HG03060 (cell line): ENCODE results near the gene ZFAND2B.

ENCODE experiments used
- ATAC-seq: cut with Tn5 transposase; IDR thresholded peaks from one replicate; pipeline ENCODE4 v1.9.1; 2021; ENCODE audit warnings: low read depth, moderate number of reproducible peaks; ENCODE audit not compliant: unreplicated experiment

Gene ZFAND2B, protein sequence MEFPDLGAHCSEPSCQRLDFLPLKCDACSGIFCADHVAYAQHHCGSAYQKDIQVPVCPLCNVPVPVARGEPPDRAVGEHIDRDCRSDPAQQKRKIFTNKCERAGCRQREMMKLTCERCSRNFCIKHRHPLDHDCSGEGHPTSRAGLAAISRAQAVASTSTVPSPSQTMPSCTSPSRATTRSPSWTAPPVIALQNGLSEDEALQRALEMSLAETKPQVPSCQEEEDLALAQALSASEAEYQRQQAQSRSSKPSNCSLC

DNA sequence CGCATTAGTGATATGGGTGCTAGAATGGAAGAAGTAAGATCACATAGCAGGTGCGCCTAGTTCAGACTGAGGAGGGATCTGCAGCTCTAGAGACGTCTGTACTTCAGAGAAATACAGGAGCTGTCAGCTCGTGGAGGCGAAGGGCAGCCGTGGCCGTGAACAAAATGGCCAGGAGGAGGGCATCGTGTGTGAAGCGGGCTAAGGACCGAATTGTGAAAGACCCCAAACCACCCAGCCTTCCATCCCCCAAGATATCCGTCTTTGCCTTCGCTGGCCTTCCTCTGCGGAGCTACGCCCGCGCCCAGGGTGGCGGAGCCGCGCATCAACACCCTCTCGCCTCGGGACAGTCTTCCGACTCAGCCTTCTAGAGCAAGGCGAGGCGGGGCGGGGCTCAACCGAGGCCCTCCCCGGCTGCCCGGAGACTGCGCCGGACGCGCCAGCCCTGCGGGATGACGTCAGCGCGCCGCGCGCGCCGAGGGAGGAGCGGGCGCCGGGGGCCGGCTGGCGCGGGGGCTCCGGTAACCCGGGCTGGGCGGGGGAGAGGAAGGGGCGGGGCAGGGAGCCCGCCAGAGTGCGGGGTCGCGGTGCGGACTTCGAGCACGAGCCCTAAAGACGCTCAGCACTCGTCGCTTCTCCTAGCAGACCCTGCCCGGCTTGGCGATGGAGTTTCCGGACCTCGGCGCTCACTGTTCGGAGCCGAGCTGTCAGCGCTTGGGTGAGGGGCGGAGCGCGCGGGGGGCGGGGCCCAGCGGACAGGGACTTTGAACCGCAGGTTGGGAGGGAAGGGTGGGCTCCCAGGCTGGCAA is at the start of gene ZFAND2B:
TSS of gene ZFAND2B (plus strand) at position 455 of the 806 bp plus-strand sequence. CDS start at position 661, 206 bp downstream.
- ATAC-seq, result peak; percentile 89

DNA sequence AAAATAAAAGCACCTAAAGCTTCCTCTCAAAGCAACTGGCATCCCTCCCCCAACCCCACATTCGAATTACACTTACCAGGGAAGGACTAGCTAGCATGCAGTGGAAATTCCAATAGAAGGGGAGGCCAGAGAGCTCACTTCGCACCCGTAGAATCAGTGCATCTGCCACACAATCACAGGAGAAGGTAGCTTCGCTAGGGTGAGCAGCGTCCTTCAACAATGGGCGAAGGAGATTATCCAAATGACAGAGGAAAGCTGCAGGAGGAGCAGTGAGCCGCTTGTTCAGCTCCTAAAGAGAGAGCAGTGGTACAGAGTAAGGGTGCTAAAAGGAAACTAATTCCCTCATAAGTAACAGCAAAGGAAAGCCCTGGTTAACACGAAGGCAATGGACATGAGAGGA is 49.2 kb upstream of the ZFAND2B start:
- no peak for ATAC-seq

DNA sequence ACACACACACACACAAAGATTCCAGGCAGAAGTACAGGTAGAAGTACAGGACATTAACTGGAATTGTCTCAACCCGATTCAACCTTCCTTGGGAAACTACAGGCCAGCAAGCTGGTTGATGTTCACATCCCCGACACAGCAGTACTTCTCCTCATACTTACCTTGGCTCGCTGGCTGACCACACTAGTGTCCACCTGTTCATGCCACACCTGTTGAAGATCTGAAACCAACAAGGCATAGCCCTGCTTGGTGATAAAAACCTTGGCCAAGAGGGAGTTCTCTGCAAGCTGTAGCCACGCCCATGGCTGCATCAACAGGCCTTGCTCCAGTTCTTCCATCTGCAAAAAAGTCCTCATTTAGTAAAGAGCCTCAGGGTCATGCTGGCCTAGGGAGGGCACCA is 48.6 kb upstream of the ZFAND2B start:
- ATAC-seq, result no peak

DNA sequence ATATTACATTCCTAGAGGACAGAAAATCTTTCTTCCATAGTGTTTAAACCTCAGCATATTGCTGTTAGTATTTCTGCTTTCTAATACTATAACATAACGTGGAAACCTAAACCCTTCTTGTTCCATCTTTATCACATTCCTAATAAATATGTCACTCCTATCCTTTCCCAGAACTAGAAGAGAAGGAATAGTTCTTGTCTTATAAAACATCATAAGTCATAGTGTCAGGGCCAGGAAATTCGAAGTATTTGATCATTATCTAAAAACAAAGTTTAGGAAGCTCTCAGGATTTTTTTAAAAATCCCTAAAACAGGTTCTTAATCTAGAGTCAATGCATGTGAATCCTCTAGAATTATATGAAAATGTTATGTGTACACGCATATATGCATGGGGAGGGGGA is 48.0 kb upstream of the ZFAND2B start:
- no peak for ATAC-seq

DNA sequence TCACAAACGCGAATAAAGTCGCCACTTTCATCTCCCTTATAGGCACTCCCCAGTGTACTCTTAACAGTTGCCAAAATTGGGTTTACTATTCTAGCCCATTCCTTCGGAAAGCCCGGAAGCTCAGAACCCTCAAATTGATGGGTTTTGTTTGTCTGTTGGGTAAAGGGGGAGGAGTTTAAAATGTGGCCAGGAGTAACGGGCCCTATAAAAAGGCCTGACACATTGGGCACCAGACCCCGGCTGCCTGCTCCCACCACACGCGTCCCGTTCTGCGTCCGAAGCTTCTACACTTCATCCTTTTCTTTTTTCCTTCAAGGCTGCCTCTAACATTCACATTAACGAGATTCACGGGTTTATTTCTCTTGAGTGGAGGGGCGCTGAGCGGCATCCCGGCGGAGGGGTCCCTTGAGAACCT is 46.8 kb upstream of the ZFAND2B start:
- no peak for ATAC-seq

DNA sequence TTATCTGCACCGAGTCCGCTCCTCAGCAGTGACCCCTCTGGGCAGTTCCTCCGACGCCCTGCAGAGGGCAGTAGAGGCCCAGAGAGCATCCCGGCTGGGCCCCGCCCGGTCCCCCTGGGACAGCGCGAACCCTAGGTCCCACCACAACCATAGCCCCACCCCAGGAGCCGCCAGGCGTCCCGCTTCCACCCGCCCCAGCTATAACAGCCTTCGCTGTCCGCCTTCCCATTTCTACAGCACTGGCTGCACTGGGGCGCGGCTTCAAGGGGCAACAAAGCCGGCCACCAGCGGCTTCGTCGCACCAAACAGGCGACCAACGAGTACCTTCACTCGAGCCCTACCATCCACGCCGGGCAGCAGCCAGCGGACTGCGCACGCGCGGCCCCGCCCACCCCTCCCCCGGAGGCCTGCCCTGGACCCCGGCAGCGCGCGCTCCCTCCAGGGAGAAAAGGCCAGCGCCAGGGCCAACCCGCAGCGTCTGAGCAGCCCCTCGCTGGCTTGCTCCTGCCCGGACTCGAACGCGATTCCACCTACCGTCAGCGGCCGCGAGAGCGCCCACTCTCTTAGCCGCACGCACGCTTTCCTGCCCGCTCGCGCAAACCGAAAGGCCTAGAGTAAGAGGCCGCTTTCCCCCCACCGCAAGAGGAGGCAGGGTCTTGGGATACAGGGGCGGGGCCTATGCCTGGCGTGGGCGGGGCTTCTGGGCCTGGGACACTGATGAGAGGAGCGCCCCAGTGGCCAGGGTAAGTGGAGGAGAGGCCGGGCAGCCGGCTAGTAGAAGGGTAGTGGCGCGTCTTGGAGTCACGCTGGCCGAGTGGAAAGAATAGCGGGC is 46.2 kb upstream of the ZFAND2B start, which contains the start of gene NHEJ1:
TSS of gene NHEJ1 (minus strand) at position 630 of the 832 bp plus-strand sequence. CDS start 2,453 bp downstream, outside the sequence.
- ATAC-seq, result peak; percentile 66

DNA sequence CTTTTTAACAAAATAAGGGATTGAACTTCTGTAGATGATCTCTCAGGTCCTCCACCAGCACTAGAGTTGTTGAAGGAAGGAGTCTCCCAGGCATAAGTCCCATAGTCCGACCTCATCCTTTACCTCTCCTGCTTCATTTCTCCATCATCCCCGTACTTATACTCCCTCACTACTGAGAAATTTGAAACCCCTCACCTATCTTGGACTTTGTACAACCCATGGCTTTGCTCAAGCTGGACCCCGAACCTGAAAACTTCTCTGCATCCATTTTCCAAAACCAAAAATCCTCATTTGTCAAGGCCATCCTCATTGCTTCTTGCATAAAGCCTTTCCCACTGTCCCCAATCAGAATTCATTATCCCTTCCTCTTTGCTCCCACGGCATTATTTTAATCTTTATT is 45.5 kb upstream of the ZFAND2B start:
- ATAC-seq, result no peak

DNA sequence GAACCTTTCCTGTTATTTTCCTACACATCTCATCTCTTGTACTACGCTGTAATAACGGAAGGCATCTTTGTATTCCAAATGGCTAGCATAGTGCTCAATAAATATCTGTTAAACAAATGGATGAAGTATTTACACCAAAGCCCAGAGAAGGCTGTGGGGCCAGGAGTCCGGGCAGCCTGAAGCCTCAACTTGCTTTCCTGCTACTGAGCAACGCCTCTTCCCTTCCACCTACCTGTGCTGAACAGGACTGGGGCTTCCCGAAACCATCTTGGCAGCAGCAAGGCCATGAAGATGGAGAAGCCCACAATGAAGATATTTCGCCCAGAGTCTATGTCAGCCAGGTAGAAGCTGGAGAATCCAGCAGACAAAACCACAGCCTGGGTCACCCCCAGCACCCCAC is 43.4 kb upstream of the ZFAND2B start:
- no peak for ATAC-seq

DNA sequence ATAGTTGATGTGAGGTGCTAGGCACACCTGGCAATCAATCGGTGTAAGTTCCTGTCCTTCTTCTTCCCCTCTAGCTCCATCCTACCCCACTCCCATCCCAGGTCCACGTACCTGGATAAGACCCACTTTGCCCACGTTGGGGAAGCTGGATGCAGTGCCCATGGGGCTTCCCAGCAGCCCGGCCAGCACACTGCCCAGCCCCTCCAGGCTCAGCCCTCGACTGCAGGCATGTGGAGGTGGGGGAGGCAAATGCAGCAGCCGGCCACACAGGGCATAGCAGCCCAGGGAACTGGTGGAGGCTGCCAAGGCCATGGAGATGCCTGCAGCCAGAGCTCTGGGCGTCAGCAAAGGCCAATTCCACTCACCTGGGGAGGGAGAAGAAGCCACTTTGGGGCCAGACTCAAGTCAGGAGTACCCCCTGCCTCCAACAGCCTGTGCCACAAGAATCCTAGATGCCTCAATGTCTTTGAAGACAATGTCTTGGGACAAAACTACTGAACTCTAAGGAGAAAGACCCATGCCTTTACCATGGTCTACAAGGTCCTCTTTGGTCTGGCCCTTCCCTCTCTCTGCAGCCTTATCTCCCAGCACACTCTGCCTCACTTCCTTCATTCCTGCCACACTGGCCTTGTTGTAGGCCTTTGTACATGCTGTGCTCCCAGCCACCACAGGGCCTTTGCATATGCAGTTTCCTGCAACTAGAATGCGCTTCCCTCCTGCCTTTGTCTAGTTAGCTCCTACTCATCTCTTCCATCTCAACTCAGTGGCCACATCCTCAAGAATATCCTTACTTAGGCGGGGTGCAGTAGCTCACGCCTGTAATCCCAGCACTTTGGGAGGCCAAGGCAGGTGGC is 41.3 kb upstream of the ZFAND2B start:
- no peak for ATAC-seq

DNA sequence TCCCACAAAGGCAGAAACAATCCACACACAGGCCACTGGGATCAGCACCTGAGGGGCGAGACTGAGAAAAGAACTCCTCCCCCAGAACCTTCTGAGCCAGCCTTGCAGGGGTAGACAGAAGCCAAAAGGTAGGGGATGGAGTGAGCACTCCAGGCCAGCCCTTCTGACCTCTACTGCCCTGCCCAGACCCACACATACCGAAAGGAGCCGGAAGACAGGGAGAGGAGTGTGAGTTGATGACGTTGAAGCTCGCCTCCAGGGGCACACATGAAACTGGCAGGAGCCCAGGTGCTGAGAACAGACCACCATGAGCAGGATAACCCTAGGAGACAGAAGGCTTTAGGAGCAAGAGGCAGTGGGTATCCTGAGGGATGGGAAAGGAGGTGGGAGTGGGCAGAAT is 38.6 kb upstream of the ZFAND2B start:
- no peak for ATAC-seq

DNA sequence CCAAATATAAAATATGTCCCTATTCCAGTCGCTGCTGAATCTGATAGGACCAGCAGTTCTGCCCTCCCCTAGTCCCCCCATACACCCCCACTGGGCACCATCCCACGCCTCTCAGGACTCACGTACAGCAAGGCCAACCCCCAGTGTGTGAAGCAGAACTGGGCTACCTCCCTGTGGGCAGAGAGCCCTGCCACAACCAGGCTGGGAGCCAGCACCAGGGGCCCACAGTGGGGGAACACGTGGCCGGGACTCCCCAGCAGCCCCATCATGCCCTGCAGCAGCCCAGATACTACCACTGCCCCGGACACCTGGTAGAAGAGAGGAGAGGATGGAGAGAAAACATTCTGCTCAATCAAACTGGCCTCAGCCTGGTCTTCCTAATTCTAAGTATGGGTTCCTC is 38.1 kb upstream of the ZFAND2B start:
- ATAC-seq, result no peak

DNA sequence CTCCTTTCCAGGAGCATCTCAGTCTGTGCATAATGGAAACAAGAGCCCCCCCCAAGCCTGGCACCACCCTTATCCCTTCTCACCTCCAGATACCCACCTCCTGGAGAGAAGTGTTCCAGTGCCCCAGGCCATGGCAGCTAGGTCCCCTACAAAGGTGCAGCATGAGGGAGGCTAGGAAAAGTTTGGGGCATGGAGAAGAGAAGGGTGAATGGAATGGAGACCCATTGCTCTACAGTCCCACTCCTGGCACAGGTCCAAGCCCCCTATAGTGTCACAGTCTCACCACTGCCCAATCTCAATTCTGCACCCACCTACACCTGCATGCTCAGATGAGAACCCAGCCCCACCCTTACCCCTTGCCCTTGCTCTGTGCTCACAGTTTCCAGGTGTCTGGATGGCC is 37.6 kb upstream of the ZFAND2B start:
- ATAC-seq, result no peak

DNA sequence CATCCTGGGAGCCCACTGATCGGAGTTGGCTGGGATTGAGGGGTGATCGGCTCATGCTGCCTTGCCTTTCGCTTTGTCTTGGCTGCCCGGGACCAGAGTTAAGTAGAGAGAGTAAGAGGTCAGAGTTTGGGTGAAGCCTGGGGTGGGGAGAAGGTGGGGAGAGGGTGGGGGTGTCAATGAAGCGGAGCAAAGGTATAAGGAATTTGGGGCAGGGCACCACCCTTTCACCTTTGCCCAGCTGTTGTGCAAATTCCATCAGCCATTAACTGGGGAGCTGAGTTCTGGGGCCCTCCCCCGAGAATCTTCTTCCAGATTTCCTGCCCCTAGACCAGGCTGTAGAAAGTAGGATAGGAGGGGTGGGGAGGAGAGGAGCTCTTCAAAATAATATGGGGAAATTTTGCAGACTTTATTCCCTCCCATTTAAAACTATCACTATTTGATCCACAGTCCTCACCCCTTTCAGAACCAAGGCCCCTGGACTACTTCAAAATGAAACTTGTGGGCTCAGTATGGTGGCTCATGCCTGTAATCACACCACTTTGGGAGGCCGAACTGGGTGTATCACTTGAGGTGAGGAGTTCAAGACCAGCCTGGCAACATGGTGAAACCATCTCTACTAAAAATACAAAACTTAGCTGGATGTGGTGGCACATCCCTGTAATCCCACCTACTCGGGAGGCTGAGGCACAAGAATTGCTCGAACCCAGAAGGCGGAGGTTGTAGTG is 36.5 kb upstream of the ZFAND2B start, which contains the start of gene SLC23A3:
TSS of gene SLC23A3 (minus strand) at position 100 of the 725 bp plus-strand sequence. CDS start at position 55, 45 bp downstream.
- no peak for ATAC-seq

DNA sequence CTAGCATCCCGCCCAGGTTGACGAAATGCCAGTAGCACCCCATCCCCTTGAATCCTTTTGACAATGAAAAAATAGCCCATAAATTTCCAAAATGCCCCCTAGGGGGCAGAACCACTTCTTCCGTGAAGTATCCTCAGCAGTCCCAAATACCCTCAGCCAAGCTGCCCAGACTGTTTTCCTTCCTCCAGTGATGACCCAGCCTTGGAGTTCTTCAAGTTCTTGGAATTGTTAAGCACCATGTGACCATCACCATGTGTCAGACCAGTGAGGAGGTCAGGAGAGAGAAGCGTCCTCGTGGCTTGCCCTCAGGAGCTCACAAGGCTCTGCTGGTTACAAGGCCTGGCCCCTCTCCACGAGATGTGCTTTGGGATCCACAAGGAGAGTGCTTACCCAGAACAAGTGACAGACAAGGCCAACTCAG is 35.3 kb upstream of the ZFAND2B start:
- no peak for ATAC-seq

DNA sequence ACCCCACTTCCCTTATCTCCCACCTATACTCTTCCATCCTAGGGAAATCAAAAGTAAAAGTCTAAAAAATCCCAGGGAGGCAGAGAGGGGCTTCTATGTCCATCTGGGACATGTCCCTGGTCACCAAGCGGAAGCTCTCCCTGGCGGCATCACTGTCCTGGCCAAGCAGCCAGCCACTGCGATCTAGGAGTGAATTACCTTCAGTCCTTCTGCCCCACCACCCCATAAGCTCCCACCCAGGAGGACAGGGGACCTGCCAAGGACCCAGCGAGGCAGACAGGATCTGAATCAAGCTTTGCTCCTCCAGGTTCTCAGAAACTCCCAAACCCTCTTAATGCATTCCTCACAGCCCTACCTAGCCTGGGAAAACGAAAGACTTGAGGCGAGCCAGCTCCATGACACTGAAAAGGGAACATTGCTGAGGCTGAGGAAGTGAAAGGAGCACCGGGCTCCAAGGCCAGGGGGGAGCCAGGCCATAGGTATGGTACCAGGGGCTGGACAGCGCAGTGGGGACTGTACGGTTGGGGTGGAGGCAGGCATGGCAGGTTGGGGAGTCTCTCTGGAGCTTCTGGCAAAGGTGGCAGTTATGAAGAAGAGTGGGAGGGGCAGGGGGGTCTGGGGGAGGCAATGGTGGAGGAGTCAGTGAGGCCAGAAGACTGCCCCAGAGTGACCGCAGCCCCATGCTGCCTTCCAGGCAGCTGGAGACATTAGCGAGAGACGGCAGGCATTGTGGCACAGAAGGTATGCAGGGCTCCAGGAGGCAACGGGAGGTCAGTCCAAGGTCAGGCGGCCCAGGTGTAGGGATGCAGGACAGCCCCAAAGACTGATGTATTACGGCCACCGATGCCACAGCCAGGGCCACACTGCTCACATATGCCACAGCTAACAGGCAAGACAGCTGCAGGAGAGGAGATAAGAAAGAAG is 34.1 kb upstream of the ZFAND2B start:
- ATAC-seq, result no peak

DNA sequence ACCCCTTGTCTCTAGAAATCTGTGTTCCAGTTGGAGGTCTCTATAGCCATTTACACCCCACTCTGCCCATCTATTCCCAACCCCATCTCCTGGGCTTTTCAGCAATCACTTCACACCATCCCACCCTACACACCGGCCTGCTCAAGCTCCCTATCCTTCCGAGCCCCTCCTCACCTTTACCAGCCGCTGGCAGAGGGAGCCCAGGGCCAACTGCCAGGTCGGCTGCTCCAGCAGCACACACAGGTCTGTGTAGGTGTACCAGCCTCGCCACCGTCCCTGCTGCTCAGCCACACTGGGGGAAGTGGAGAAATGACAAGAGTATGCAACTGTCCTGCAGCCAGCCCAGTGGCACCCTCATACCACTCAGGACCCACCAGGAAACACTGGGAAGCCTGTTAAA is 33.4 kb upstream of the ZFAND2B start:
- ATAC-seq, result no peak

DNA sequence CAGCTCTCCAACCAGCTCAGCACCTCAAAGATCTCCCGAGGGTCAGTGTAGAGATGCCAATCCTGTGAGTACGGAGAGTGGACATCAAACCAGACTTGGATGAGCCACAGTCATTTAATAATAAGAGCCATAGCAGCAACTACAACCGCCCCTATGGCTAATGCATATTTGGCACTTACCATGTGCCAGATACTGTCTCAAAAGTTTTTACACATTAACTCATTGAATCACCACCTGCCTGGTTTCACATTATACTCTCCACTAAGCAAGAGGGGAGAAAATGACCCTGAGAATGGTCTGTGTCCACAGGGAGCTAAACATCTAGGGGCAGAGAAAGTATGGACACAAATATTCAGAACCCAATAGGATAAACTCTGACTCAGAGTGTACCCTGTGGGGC is 32.4 kb upstream of the ZFAND2B start:
- ATAC-seq, result no peak

DNA sequence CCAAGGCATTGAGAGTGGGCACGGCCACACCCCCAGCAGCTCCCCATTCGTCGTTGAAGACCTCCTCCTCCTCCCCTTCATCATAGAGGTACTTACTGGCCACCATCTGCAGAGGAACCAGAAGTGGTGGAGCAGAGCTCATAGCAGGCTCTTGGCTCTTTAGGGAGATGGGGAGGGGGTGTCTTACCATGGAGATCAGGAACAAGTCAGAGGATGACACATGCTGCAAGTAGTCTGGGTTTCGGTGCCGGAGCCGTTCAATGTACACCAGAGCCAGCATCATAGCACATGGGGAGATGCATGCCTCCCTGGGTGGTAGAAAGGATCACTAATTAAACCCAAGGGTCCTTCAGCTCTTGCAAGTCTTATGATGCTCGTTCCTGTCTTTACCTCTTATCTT is 31.8 kb upstream of the ZFAND2B start:
- no peak for ATAC-seq
